ENCODE results near the gene GPANK1. TPM values are rescaled to one million over a fixed set of nuclear protein-coding genes. Genes with fewer than 3 reads are reported as not detected.
A peak's percentile ranks its signal among the peaks of the same experiment; 100 is the strongest.

GPANK1 gene
- total and polyA plus RNA-seq, 2 donors (not counting 1 experiment from before 2014, with no cell fraction given): 22.6 to 24.3 TPM

GRCh38 chr6:31662124-31662723 lies 2.6 kb downstream of the GPANK1 start:
- Histone ChIP-seq H3K4me2 (replicated peaks; ENCODE audit: low read depth, low read length, poor library complexity, severe bottlenecking) (no peak overlapping the region), H3K27ac (ENCODE audit: low read length in 2 of 2) (peak overlapping the region in 1 of 2 donors; percentile 27), H3K27me3 (replicated peaks in 1 of 4; ENCODE audit: control extremely low read depth in 1 of 4, control insufficient read depth in 3 of 4, insufficient read depth in 4 of 4, low read length in 3 of 4) (no peaks in the 10 kb centered on the region), H3K36me3 (replicated peaks in 1 of 2; ENCODE audit: control extremely low read depth in 1 of 2, control insufficient read depth in 1 of 2, extremely low read depth in 1 of 2, insufficient read depth in 2 of 2, low read length in 1 of 2) (peaks cover 4 to 45% of the 10 kb centered on the region in 2 experiments), H3K4me1 (ENCODE audit: control insufficient read depth in 2 of 2, insufficient read depth in 2 of 2, low read length in 2 of 2) (peaks cover 50 to 71% of the 10 kb centered on the region in 2 donors), H3K9ac (ENCODE audit: low read length) (no peak overlapping the region), H3K4me3 (ENCODE audit: control extremely low read depth in 1 of 5, extremely low read depth in 1 of 5, insufficient read depth in 1 of 5, low read depth in 2 of 5, low read length in 4 of 5) (no peak overlapping the region), H3K79me2 (ENCODE audit: control insufficient read depth, insufficient read depth, low read length) (peaks cover 88% of the 10 kb centered on the region), H2AFZ (ENCODE audit: insufficient read depth, low read depth, low read length, poor library complexity, severe bottlenecking) (no peak overlapping the region), H4K20me1 (ENCODE audit: control insufficient read depth, insufficient read depth, low read length, poor library complexity, severe bottlenecking) (peaks cover 23% of the 10 kb centered on the region), H3K9me3 (ENCODE audit: control extremely low read depth in 1 of 3, control insufficient read depth in 2 of 3, insufficient read depth in 1 of 3, low read length in 2 of 3) (no peaks in the 10 kb centered on the region)
- Mint-ChIP-seq H3K4me3 (peak overlapping the region; percentile 59), H3K4me1 (peaks cover 73% of the 10 kb centered on the region), H3K27me3 (no peaks in the 10 kb centered on the region), H3K27ac (peak overlapping the region; percentile 74), H3K9me3 (ENCODE audit: insufficient read depth) (no peaks in the 10 kb centered on the region)
- no peak for ATAC-seq (ENCODE audit: low read depth)
- WGBS (ENCODE audit: insufficient coverage): 91% methylated on average over 8 of the region's 12 CpGs
- no peak for DNase-seq
- ChIA-PET POLR2A (interaction anchor here (0.6 to 5.9 kb wide), 4 partner anchors 10 to 103 kb away, joined by 3 to 57 read pairs (median 4); partner anchors contain the start of gene BAG6), CTCF (interaction anchor here (0.9 to 2.4 kb wide), 3 partner anchors 9 to 111 kb away, joined by 4 to 10 read pairs (median 9); partner anchors contain the start of gene BAG6)
- TF ChIP-seq CTCF (IDR thresholded peaks at IDR 0.05): no peak
- TF ChIP-seq EZH2 (IDR thresholded peaks at IDR 0.05; ENCODE audit: borderline replicate concordance, insufficient read depth, low read depth, low read length, poor library complexity, severe bottlenecking): no peak
- intact Hi-C loops (cut with micrococcal nuclease): no loop called here

All from B cell (primary cell).